Measurements from ENCODE around the gene ZNF415.
"Not testable (repeated sequence)": the region's sequence is repeated elsewhere in the genome, so short reads cannot be mapped to it uniquely, and the experiment has no call there.

ZNF415 gene

DNA sequence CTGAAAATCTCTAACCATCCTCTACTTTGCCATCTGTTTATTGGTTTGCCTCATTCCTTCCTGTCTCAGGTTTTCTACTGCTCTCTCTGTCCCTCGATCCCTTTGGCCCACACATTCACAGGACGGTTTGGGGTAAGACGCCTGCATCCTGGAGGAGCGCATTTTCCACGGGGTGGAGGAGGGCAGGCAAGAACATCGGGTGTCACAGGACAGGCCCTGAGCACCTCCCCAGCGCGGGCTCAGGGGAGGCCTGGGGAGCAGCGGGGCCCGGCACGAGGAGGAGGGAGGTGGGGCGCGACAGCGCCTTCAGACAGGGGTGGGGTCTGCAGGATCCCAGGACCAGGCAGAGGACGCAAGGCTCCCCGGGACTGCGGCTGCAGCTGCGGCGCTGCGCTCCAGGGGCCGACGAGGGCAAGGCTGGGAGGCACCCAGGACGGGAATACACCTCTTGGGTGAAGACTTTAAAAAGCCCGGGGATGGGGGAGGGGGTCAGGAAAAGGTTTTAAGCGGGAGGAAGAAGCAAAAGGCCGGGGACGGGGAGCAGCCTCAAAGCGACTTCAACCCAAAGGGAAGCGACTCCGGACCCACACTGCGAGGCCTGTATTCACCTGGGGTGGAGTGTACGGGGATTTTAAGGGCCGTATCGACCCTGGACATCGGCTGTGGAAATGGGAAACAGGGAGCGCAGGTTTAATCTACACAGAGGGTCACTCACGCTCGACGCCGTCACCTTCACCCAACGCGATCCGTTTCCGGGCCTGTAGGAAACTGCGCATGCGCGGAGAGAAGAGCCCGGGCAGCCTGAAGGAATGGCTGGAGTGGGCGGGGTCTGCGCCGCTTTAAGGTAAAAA lies at the start of gene ZNF415:
Gene ZNF415, minus strand, starts transcription at position 770 of the 851 bp plus-strand sequence. CDS start 10,234 bp downstream, outside the sequence.
- DNase-seq (ENCODE audit: low read depth in 3 of 3), result peak in 2 of 3 experiments; percentile 3 to 13

GRCh38 chr19:53182202-53182601 lies 49.5 kb upstream of the ZNF415 start:
- DNase-seq (ENCODE audit: low read depth in 3 of 3), result no peak

- no peak for DNase-seq (ENCODE audit: low read depth in 3 of 3)
These were observed 45.3 kb upstream of the ZNF415 start for GRCh38 chr19:53177986-53178385.

GRCh38 chr19:53172889-53173288 lies 40.2 kb upstream of the ZNF415 start:
- DNase-seq (ENCODE audit: low read depth in 3 of 3), result no peak

- DNase-seq (ENCODE audit: low read depth in 3 of 3), result no peak
These were observed 33.0 kb upstream of the ZNF415 start for GRCh38 chr19:53165691-53166091.

- DNase-seq (ENCODE audit: low read depth in 3 of 3), result no peak
These were observed 28.4 kb upstream of the ZNF415 start for GRCh38 chr19:53161123-53161522.

GRCh38 chr19:53160350-53160749 lies 27.6 kb upstream of the ZNF415 start:
- DNase-seq (ENCODE audit: low read depth in 3 of 3), result no peak

- DNase-seq (ENCODE audit: low read depth in 3 of 3), result peak in 2 of 3 experiments; percentile 9 to 15
These were observed 25.5 kb upstream of the ZNF415 start for GRCh38 chr19:53158119-53158656.

- no peak for DNase-seq (ENCODE audit: low read depth in 3 of 3)
These were observed 24.9 kb upstream of the ZNF415 start for GRCh38 chr19:53157626-53158025.

GRCh38 chr19:53156850-53157249 lies 24.1 kb upstream of the ZNF415 start:
- DNase-seq (ENCODE audit: low read depth in 3 of 3), result no peak

DNA sequence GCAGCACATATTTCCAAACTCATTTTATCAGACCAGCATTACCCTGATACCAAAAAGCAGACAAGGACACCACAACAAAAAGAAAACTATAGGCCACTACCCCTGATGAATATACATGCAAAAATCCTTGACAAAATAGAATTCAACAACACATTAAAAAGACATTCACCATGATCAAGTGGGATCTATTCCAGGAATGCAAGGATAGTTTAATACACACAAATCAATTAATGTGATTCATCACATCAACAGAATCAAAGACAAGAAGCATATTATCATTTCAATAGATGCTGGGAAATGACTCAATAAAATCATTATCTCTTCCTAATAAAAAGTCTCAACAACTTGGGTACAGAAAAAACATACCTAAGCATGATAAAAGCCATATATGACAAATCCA lies 14.9 kb upstream of the ZNF415 start:
- DNase-seq (ENCODE audit: low read depth in 3 of 3), result no peak

DNA sequence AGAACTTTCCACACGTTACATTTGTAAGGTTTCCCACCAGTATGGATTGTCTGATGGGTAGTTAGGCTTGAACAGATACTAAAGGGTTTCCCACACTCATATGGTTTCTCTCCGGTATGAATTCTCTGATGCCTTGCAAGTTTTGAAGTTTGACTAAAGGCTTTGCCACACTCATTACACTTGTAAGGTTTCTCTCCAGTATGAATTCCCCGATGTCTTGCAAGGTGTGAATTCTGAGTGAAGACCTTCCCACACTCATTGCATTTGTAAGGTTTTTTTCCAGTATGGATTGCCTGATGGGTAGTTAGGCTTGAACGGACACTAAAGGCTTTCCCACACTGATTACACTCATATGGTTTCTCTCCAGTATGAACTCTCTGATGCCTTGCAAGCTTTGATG lies 7.6 kb upstream of the ZNF415 start:
- no peak for DNase-seq (ENCODE audit: low read depth in 3 of 3)

- no peak for DNase-seq (ENCODE audit: low read depth in 3 of 3)
These were observed 3.7 kb upstream of the ZNF415 start for GRCh38 chr19:53136432-53136831.

DNA sequence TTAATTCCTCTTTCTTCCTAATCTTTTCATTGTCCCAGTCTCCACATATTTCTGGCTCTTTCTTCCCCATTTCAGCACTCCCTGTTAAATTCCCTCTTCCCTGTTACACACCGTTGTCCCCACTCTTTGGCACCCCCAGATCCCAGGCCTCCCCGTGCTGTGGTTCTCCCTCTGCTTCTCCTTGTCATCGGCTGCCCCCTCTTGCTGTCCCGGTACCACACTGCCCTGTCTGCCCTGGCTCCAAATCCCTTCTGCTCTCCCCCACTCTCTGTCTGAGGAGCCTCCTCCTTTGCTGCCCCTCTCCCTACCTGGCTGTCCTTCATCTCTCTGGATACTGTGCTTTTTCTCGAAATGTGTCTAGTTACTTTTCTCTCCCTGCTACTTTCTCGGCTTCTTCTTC lies 983 bp downstream of the ZNF415 start:
- DNase-seq (ENCODE audit: low read depth in 3 of 3), result no peak

GRCh38 chr19:53131085-53131590 lies 1.6 kb downstream of the ZNF415 start:
- DNase-seq (ENCODE audit: low read depth in 3 of 3), result no peak

DNA sequence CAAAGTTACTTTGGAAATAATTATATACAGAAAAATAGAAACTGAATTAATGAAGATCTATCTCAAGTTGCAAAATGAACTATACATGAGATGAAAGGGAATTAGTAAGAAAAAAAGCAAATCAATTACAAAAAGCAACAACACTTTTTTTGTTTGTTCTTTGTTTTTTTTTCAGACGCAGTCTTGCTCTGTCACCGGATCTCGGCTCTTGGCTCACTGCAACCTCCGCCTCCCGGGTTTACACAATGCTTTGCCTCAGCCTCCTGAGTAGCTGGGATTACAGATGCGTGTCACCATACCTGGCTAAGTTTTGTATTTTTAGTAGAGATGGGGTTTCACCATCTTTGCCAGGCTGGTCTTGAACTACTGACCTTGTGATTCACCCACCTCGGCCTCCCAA lies 2.2 kb downstream of the ZNF415 start:
- no peak for DNase-seq (ENCODE audit: low read depth in 3 of 3)

- not testable (repeated sequence) for DNase-seq (ENCODE audit: low read depth in 3 of 3)
These were observed 5.8 kb downstream of the ZNF415 start for GRCh38 chr19:53126733-53127526.

GRCh38 chr19:53123400-53123799 lies 9.3 kb downstream of the ZNF415 start:
- DNase-seq (ENCODE audit: low read depth in 3 of 3), result no peak

- DNase-seq (ENCODE audit: low read depth in 3 of 3), result no peak
These were observed 20.4 kb downstream of the ZNF415 start for GRCh38 chr19:53112286-53112685.

DNA sequence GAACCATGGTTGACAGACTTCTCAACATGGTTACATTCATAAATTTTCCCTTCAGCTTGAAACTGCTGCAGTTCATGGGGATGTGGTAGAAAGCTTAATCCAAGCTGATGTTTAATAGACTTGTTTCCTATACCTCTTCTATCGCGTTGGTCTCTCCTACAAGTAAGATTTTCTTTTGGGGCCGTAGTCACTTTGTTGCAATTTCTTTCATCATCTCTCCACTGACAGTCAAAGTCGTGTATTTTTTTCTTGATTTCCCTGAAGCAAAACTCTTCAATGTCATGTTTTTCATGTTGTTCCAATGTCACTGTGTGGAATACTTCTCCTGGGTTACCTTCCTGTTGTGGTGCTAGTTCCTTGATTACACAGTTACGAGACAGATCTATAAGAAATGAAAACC lies 23.2 kb downstream of the ZNF415 start:
- no peak for DNase-seq (ENCODE audit: low read depth in 3 of 3)

DNA sequence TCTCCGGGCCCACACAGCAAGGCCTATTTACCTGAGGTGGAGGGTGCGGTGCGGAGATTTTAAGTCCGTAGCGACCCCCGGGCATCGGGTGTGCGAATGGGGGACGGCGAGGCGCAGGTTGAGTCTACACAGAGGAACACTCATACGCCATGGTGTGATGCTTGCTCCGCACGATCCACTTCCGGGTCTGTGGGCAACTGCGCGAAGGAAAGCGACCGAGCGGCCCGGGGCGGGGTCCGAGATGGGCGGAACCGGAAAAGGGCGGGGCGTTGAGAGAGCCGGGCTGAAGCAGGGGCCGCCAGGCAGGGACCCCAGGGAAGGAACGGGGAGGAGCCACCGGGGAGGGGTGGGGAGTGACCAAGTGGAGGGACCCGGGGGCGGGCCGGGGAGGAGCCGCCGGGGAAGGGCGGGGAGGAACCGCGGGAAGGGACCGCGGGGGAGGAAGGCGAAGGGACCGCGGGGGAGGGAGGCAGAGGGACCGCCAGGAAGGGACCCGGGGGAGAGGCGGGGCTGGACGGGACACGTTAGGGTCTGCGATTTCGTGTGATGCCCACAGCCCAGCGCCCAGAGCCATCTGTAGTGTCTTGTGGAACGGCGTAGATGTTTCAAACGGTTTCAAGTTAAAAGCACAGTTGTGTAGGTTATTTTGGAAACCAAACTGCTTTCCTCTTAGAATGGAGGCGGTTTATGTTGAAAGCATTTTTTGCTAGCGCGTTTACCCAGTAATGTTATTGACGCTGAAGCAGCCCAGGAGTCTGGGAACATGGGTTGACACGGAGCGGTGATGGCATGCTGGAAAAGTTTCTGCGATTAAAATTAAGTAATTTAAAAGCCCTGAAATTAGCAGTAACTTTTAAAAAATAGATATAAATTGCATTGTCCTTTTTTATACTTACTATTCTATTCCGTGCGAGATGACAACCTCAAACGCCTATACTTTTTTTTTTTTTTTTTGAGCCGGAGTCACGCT lies 29.2 kb downstream of the ZNF415 start, which contains the start of gene ZNF160:
Gene ZNF160, minus strand, starts transcription at position 189 of the 970 bp plus-strand sequence. CDS start 17,146 bp downstream, outside the sequence.
- peak; percentile 98 to 100 (median 98) for DNase-seq (ENCODE audit: low read depth in 3 of 3)

All from stimulated activated CD4-positive, alpha-beta T cell treated with anti-CD3 and anti-CD28 coated beads, TNF-alpha, amount 100 ng/mL, for 4 hours (primary cell).